ENCODE measurements around the gene LGALSL.

DNA sequence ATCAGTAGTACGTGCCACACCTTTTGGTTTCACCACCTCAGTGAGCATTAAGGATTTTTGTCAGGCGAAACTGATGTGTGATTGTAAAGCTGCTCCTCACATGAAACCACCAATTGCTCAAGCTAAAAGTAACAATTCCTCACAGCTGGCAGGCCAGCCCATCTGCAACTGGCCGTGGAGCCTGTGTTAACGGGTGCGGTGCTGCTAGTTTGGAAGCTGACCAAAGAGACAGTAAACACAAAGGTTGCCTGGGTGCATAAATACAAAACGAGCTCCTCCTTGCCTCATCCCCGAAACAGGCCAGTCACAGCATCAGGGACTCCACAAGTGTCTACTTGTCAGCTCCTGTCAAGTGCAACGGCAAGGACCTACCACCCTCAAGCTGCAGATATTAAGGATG, 32.0 kb downstream of the LGALSL start:
- TF ChIP-seq, protein P1, sequence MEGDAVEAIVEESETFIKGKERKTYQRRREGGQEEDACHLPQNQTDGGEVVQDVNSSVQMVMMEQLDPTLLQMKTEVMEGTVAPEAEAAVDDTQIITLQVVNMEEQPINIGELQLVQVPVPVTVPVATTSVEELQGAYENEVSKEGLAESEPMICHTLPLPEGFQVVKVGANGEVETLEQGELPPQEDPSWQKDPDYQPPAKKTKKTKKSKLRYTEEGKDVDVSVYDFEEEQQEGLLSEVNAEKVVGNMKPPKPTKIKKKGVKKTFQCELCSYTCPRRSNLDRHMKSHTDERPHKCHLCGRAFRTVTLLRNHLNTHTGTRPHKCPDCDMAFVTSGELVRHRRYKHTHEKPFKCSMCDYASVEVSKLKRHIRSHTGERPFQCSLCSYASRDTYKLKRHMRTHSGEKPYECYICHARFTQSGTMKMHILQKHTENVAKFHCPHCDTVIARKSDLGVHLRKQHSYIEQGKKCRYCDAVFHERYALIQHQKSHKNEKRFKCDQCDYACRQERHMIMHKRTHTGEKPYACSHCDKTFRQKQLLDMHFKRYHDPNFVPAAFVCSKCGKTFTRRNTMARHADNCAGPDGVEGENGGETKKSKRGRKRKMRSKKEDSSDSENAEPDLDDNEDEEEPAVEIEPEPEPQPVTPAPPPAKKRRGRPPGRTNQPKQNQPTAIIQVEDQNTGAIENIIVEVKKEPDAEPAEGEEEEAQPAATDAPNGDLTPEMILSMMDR (IDR thresholded peaks at IDR 0.05): no peak
- TF ChIP-seq POLR2A (IDR thresholded peaks at IDR 0.05): no peak

All from uterus (tissue), 2 donors.